SH-SY5Y (cell line): ENCODE results near the gene DAPK1.

Experiments used
- GATA2 ChIP-seq: IDR thresholded peaks from 2 replicates; pipeline ENCODE4 v1.6.1; 2011; ENCODE audit warnings: mild to moderate bottlenecking, low read depth, low read length
- GATA3 ChIP-seq: IDR thresholded peaks from 2 replicates; pipeline ENCODE4 v1.6.1; 2011; ENCODE audit warnings: low read depth, mild to moderate bottlenecking, low read length, moderate library complexity

Gene DAPK1

DNA sequence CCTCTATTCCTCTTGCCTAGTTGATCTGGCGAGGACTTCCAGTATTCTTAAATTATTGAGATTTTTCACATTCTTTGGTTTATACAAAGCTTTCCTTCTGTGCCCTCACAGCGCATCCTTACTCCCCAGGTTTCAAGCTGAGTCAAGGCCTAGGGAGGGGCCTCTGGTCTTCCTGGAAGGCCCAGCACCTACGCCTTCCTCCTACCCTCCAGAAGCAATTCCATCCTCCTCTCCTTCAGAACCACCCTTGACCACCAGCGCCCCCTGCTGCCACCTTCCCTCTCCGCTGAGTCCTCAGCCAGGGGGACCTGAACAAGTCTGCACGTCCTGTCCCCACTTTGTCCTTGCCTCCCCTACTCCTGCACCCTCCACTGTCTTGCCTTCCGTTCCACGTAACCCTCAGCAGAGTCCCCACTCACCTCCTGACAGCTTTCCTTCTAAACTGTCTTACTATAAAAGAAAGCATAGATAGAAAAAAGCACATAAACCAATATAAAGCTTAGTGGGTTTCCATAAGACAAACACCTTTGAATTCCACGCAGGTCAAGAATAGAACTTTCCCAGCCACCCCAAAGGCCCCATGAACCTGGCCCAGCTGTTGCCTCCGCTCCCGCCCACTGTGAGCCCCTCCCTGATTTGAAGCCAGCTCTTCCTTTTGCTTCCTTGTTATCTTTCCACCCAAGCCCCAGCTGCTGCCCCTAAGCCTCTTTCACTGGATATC, 165.3 kb downstream of the DAPK1 start:
- no peak for TF ChIP-seq GATA3
- TF ChIP-seq GATA2: no peak

DNA sequence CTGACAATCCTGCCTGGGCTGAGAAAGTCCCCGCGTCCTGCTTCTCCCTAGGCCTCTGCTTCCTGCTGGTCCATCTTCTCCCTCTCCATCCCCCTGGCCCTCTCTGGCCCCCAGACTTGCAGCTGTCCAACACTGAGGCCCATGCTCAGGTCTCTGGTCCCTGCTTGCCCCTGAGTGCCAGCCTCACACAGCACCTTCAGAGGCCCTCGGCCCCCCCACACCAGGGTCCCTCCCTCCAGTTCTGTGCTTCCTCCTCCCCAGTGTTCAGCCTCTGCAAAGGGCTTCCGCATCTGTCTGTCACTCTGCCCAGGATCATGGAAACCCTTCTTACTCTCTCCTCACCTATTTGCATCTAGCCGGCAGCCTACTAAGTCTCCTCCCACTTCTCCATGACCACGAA, 165.9 kb downstream of the DAPK1 start:
- no peak for TF ChIP-seq GATA2
- no peak for TF ChIP-seq GATA3

DNA sequence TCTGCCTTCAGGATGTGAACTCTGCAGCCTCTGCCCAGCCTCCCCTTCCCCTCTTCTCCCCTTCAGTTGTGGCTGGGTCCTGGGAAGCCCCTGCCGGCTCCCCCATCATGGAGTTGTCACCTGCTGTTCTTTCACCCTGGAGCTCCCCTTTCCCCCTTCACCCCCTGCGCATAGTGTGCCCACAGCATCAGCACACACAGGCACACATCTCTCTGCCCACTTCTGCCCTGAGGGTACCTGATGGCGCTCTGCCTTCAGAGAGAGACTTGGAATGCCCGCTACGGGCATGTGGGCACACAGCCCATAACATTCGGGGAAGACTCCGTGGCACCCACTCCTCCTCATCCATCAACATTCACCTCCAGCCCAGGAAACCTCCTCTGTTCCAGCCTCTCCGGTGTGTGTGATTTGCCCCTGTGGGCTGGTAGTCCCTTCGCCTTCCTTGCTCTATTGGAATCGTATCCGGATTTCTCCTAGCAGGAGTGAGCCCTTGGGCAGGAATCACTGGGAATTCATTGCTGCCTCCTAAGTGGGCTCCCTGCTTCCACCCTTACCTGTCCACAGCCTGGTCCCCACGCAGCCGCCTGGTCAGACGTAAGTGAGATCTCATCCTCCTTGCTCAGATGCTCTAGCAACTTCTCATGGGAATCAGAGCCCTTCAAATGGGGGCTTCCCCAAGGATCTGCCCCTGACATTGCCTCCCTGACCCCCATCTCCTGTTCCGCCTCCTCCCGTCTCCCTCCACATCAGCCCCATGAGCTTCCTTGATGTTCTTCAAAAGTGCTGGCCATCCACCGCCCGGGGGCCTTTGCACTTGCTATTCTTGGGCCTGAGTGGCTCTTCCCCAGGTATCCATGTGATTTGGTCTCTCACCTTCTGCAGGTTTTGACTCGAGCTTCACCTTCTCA, 166.7 kb downstream of the DAPK1 start:
- TF ChIP-seq GATA2 (no peak), GATA3 (no peak)

DNA sequence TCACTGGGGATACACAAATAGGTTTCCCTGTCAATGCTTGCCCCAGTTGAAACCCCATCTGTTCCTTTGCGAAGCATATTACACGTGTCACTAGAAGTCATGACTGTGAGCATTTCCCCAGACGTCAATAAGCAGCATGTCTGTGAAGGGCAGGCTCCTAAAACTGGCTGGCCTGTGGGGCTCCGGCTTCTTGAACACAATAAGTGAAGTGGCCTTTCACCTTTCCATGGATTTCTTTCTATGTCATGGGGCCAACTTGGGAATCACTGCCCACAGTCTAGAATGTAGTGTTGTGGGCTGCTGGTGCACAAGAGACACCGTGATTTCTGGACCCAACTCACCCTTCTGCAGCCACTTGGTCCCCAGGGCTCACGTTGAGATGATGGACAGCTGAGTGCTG, 167.8 kb downstream of the DAPK1 start:
- TF ChIP-seq GATA2: no peak
- no peak for TF ChIP-seq GATA3

DNA sequence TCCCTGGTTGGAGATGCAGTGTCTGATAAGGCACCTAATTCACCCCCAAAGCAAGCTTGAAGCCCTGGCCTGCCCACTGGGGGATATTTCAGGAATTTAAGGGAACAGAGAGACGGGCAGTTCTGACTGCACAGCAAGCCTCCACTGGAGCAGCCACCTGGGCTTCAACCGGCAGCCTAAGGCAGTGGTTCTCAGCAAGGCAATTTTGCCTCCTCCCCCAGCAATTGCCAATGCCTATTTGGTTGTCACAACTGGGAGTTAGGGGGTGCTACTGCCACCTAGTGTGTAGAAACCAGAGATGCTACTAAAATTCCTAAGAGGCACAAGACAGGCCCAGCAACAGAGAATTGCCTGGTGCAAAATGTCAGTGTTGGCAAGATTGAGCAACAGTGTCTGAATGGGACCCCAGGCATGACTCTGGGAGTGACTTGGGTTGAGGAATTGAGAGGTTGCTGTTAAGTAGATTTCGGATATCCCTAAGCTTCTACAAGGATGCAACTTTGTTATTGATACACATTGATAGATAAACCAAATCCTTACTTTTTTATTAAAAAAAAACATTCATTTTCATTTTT, 169.6 kb downstream of the DAPK1 start:
- TF ChIP-seq GATA3 (no peak), GATA2 (no peak)

DNA sequence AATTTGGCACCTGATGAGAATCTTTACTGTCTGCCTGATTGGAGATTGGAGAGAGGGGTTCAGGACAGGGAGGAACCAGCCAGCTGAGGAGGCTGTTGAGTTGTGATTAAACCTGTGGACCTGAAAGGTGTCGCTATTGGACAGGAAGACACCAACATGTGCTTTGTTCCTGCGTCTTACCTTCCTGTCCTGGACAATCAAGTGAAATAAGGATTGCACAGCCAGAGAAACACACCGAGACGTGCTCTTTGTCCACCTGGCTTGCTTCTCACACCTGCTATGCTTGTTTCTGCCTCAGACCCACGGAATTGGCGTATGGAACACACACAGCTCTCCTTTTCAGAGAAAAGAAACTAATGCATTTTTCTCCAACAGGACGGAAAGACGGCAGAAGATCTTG, 170.6 kb downstream of the DAPK1 start:
- TF ChIP-seq GATA2: no peak
- TF ChIP-seq GATA3: no peak

DNA sequence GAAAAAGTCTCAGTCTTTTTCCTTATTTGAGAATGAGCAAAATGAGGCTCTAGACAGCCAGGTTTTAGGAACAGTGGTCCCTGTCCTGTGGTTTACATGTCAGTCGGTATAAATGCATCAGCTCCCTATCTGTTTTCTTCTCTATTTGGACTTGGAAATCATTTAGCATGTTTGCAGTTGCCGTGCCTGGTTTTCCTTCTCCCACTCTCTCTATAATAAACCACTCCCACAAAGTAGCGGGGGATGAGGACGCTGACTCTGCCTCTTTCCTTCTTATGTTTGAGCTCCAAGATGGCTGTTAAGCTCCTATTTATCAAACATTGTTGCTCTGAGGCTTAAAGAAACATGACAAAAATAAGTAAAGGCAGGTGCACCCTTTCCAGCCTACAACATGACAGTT, 171.1 kb downstream of the DAPK1 start:
- TF ChIP-seq GATA3 (no peak), GATA2 (no peak)

DNA sequence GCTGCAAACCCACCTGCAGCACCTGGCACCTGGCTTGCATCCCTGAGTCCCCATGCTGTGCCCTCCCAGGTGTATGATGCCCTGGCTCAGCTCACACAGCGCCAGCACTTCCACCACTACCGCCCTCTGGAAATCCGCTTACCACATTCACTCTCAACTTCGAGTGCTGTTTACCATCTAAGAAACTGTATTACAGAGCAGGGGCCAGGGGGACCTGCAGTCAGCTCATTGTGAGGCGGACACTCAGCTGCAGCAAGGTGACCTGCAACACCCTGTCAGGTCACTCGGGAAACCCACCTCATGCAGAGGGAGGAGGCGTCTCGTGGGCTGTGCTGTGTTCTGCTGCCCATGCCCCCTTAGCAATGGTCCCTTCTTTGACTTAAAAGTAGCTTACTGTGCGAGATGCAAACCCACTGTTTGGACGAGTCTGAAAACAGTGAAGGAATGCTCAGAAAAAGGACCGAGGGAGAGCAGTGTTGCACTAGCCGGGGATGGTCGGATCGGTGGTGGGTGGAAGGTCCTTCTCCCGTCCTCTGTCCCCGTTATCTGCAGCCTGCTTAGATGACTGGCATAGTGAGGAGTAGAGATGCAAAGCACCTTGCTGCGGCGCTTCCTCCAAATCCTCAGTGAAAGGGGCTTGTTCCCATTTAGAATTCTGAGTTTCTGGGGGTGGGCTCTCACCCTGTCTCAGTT, 173.1 kb downstream of the DAPK1 start:
- no peak for TF ChIP-seq GATA3
- TF ChIP-seq GATA2: no peak

DNA sequence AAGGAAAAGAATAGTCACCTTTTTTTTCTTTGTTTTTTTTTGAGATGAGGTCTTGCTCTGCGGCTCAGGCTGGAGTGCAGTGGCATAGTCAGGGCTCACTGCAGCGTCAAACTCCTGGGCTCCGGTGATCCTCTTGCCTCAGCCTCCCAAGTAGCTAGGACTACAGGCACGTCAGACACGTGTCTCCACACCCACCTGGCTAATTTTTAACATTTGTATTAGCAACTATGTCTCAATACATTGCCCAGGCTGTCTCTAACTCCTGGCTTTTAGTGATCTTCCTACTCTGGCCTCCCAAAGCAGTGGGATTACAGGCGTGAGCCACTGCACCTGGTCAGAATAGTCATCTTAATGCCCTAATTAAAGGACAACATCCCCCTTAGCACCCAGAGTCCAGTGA, 173.8 kb downstream of the DAPK1 start:
- TF ChIP-seq GATA3 (no peak), GATA2 (no peak)

DNA sequence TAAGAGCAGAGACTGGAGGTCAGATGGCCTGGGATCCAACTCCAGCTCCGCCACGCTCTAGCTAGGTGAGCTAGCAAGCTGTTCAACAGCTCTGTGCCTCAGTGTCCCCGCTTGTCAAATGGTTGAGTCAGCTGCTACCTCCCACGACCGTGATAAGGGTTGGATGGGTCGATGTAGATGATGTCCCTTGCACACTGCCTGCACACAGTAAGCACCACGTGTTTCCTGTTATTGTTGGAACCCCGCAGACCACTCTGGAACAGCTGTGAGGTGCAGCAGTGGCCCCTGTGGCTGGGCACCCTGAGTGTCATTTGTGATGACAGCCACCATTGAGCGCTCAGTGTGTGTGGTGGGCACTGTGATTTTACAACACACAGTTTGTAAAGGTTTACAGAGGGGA, 174.3 kb downstream of the DAPK1 start:
- no peak for TF ChIP-seq GATA2
- TF ChIP-seq GATA3: no peak

DNA sequence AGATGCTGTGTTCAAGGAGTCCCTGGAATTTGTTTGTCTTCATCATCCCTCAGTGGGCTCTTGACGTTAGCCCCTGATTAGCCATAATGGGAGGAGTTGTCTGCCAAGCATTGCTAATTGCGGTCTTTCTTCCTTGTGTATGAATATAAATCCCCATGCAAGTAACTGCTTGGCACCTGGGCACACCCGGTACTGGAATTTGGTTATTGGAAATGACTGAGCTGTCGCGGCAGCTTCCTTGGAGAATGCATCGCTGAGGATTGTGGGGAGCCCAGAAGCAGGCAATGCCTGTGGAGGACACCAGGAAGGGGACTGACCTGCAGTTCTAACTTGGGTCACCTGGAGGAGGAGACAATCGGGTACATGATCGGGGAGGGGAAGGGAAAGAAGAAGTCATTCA, 174.9 kb downstream of the DAPK1 start:
- TF ChIP-seq GATA3 (no peak), GATA2 (no peak)

DNA sequence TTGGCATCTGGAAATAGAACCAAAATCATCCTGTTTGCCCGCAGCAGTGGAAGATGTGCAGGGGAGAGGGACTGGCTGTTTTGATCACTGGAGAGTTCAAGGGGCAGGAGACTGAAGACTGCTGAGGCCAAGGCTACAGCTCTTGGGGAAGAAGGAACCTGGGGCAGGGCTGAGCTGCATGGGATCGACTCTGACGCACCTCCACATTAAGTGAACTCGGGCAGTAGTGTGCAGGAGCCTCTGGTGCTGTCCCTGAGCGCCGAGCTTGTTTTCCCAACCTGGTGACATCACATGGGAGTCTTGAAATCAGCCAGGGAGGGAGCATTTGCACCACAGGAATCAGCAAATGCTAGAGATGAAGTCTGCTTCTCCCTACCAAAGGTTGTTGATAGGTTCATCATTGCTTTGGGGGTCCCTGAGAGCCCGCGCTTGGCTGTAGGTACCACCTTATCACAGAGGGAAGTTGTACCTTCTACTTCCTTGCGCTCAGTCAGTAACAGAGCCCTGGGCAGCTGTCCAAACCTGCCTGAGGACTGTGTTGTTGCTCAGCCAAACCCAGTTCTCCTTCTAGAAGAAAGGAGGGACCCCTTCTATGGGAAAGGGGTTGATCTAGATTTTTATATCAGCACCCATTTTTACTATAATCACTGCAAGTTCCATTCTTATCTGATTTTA, 175.9 kb downstream of the DAPK1 start:
- TF ChIP-seq GATA3 (no peak), GATA2 (no peak)

DNA sequence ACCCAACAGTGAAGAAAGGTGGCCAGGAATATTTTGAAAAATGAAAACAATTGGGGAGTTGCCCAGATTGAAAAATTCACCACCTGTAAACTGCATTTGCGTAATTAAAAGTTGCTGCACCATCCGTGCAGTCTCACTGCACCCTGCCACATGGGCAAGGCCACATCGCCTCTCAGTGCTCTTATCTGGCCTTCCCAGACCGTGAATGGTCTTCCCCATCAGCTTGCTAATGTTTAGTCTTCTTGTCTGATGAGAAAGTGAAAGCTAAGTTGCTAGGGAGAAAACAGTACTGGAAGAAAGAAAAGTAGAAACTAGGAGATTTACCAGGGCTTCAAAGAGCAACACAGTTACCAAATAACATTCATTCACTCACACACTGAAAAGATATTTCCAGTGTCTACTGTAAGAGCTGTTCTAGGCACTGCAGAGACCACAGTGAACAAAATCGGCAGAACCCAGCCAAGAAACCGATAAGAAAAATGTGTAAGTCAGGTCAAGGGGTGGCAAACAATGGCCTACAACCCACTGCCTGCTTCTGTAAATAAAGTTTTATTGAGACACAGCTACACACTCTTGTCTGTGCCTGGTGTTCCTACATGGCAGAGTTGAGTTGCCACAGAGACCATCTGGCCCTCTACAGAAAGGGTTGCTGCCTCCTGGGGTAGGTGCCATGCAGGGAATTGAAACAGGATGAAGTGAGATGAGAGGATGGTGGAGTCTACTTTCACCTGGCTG, 177.1 kb downstream of the DAPK1 start:
- no peak for TF ChIP-seq GATA3
